ENCODE results near the gene CHST11.
"Not testable (repeated sequence)": the region's sequence is repeated elsewhere in the genome, so short reads cannot be mapped to it uniquely, and the experiment has no call there.

Gene CHST11

DNA sequence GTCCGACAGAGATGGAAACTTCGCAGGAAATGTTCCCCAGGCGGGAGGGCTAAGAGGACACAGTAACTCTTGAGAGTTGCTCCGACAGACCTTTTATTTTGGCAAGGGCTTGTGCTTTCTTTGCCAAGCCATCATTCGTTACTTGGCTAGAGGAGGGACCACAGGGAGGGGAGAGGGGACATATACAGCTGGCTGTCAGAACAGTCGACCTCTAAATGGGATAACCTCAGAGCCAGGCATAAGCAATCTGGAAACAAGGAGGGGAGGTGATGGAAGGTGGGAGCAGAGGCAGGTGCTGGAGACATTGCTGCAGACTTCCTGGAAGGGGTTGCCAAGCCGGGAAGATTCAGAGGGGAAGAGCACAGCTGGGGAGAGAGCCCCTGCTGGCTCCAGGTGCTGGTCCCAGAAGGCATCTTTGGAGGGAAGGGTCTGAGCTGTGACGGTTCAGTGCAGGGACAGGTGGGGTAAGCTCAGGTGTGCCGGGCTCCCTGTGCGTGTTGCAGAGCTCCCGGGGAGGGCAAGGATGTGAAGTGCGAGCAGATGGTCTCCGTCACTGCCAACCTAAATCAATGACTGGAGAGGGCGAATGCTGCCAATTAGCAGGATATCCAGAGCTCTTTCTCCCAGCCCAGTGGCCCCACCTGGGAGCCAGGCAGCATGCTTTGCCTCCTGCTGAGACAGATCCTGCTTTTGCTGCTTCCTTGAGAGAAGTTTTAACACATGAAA lies 50.1 kb downstream of the CHST11 start:
- DNase-seq = no peak

DNA sequence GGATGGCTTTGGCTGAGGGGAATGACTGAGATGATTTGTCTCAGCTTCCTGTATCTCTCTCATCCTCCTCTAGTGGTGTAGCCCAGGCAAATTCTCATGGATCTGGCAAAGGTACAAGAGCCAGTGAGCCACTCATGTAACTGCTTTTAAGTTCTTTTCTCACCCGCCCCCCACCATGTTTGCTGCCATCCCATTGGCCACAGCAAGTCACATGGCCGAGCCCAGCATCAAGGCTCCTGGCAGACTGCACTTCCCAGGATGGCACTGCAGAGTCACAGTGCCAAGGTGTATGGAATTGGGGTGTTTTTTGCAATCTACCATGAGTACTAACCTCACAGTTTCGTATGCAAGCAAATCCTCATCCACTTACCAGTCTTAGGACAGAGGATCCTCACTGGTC lies 50.9 kb downstream of the CHST11 start:
- no peak for DNase-seq

DNA sequence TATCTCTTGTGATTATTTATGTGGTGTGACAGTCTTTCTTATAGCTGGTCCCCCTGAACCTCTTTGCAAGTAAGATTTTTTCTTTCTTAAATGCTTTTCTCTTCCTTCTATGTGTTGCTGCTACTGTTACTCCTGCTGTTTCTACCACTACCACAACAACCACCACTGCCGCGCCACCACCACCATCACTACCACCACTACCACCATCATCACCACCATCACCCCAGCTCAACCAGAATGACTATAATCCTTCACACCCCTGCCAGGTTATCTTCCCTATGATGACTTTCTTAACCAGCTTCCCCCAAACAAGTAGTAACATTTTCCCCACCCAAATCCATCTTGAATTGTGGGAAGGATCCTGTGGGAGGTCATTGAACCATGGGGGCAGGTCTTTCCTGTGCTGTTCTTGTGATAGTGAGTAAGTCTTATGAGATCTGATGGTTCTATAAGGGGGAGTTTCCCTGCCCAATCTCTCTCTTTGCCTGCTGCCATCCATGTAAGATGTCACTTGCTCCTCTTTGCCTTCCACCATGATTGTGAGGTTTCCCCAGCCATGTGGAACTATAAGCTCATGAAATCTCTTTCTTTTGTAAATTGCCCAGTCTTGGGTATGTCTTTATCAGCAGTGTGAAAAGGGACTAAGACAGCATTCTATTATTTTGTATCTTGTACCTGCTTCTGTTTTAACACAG lies 52.2 kb downstream of the CHST11 start:
- no peak for DNase-seq

DNA sequence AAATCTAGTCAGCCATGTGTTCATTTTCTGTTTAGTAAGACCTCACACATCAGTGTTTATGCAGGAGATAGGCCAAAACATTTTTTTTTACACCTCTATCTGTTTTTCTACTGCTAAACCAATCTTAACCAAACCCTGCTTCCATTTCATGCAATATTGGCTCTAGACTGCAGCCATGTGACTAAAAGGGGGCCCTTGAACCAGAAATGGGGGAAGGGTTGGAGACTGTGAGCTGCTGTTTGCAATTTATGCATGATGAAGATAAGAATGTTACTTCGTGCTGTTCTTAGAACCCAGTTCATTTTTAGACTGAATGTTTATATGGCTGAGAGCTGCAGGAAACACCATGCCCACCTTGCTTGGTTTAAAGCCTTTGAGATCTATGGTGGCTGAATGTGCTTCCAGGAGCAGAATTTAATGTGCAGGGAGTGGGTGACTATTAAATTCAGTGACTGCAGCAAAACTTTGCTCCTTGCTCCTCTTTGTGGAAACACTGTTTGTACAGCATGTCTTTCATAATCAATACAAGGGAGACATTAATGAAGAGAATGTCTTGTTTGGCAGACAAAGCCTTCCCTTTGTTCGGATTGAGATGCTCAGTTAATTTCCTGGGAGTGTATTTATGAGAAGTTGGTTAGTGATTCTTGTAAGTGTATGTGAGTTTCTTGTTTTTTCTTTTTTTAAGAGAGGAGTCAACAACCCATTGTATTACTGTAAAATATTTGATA lies 53.6 kb downstream of the CHST11 start:
- DNase-seq = no peak

DNA sequence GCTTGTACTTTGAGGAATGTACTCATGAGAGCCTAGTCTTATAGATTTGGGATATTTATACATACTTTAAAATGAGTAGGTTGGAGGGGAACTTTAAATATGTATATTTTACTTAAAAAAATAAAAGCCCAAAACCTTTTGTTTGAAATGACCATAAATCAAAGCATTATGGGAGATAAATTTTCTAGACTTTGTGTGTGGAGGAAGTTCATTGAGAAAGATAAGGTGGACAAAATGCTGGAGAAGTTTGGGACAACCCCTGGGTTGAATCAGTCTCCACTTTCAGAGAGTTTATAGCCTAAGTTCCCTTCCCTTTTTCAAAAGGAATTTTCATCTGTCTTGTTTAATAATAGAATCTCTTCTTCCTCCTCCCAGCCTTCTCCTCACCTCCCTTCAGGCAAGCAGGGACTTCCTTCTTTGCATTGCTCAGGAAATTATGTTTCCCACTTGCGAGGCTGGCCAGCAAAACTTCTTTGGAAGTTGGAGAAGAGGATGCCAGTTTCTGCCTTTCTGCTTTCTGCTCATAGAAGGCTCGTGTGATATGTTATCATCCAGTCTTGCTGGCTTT lies 54.2 kb downstream of the CHST11 start:
- no peak for DNase-seq

DNA sequence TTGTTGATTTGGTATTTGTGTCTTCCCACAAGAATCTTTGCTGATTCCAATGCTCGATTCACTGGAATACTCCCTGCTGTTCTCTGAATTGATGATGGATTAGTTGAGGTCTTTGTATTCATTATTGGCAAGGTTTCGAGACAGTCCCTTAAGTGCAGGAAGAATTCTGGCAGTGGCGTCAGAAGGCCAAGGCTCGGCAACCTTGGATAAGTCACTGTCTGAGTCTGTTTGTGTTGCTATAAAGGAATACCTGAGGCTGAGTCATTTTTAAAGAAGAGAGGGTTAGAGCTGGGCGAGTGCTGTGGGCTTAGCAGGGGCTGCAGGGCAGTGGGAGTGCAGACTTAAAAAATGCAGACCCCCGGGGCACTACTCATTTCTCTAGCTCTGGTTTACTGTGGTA lies 56.9 kb downstream of the CHST11 start:
- DNase-seq = no peak

DNA sequence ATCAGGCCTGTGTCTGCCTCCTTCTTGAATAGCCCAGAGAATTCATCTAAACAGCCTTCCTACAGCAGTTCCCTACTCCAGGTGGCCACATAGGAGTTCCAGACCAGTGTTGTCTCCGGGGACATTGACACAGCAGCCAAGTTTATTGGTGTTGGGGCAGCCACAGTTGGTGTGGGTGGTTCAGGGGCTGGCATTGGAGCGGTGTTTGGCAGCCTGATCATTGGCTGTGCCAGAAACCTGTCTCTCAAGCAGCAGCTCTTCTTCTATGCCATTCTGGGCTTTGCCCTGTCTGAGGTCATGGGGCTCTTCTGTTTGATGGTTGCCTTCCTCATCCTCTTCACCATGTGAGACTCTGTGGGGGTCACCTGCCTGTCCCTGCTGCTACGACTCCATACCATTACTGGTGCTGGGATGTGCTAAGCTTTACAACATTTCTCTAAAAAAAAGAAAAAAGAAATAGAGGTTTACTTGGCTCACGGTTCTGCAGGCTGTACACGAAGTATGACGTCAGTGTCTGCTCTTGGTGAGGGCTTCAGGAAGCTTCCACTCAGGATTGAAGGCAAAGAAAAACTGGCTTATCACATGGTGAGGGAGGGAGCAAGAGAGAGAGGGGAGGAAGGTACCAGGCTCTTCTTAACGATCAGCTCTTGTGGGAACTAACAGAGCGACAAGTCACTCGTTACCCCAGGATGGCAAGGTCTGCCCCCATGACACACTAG lies 57.5 kb downstream of the CHST11 start:
- DNase-seq = no peak

DNA sequence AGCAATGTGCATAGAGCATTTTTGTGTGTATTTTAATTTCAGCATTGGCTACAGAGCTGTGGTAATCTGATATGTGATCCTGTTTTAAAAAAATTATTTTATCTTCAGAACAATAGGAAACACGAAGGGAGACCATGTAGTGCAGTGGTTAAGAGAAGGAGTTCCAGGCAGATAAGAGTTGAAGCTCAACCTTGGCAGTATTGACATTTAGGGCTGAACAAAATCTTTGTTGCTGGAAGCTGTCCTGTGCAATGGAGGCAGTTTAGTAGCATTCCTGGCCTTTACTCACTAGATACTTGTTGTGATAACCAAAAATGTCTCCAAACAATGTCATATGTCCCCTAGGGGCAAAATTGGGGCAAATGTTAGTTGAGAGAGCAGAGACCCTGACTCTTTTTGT lies 59.2 kb downstream of the CHST11 start:
- DNase-seq = no peak

DNA sequence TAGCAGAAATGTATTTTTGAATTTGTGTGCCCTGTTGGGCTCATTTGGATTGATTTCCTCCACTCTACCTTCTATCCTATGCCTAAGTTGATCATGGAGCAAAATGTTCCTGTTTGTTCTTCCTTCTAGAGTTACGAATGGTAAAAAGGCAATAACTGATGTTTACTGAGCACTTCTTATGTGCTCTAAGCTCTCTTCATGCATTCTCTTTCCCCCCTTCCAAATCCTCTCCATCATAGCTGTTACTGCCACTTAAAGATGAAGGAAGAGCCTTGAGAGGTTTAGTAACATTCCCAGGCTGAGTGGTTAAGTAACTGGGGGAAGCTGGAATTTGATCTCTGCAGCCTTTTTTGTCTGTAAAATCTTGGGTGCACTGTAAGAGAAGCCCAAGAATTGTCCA lies 60.1 kb downstream of the CHST11 start:
- DNase-seq = no peak

DNA sequence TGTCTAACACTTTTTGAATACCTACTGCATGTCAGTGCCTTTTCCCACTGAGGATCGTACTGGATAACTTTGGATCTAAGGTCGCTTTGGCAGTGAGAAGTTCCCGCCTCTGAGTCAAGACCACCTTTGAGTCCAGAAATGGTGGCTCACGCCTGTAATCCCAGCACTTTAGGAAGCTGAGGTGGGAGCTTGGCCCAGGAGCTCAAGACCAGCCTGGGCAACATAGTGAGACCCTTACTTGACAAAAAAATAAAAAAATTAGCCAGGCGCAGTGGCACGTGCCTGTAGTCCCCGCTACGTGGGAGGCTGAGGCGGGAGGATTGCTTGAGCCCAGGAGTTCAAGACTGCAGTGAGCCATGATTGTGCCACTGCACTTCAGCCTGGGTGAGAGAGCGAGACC lies 61.1 kb downstream of the CHST11 start:
- no peak for DNase-seq

DNA sequence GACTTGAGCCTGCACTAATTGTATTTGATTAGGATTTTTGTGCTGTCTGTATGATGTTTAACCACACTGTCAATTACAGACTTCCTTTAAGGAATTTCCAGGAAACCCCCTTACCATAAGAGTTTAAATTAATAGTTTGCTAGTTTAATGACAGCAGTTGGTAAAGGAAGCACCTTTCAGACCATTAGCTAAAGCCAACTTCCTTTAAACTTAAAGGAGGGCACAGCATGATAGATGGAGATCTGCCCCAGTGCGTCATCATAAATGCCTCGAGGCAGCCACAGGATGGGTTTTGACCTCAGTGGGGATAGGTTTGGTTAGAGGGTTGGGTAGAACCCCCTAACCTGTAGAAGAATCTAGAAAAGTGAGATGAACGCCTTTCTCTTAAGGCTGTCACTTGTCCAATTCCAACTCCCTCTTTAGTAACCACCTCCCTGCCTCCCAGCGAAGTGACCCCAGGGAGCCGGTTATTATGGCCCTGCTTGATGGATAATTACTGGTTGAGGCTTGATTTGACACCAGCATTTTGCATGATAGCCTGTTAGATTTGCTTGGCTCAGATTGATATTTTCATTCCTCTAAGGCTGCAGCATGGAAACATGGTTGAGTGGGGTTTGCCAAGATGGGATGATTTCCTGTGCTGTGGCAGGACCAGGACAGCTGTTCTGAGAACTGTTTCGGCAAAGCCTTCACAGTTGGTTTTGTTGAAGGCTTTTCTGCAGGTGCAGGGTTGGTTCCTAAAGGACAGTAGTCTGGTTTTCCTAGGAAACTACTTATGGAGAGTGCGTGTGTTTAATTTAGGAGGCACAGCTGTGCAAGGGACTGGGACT lies 62.7 kb downstream of the CHST11 start:
- DNase-seq = no peak

DNA sequence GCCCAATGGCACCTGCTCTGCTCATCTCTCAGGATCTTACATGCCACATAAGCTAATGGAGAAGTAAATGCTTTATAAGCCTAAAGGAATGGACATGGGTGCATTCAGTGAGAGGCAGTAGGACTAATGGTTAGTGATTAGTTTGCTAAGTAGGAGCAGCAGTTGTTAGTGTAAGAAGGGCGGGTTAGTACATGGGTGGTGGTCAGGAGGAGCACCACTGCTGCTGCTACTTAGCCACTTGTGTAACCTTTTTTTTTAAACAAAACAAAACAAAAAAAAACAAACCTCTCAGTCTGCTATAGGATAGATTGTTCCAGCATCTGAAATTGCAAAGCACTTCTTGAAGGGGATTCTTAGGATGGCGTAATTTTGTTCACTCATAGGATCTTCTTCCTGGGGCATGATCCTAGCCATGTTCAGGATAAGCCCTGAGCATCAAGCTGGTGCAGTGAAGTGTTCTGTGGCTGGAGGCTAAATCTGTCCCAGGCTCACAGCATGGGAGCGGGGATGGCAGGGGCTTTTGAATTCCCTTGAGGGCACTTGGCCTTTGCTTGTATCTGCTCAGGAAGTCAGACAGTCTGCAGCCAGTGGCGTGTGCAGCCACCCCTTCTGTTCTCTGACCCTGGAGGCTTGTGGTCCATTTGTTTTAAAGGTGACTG lies 63.6 kb downstream of the CHST11 start:
- DNase-seq = no peak

DNA sequence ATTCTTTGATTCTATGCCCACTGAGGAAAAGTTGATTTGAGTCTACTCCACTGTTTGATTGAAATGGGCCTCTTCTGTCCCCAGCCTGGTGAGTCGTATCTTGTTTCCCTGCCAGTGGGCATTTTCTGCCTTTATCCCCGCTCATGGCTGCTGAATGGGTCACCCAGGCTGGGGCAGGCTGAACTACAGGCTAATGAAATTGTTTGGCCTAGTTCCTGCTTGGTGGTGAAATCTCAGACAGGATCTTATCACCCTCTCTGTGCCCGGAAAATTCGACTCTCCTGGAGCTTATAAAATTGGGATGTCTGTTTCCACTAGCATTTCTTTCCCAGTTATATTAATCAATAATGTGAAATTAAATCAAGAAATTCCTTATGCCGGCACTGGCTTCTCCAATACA lies 65.0 kb downstream of the CHST11 start:
- DNase-seq = peak; percentile 18

DNA sequence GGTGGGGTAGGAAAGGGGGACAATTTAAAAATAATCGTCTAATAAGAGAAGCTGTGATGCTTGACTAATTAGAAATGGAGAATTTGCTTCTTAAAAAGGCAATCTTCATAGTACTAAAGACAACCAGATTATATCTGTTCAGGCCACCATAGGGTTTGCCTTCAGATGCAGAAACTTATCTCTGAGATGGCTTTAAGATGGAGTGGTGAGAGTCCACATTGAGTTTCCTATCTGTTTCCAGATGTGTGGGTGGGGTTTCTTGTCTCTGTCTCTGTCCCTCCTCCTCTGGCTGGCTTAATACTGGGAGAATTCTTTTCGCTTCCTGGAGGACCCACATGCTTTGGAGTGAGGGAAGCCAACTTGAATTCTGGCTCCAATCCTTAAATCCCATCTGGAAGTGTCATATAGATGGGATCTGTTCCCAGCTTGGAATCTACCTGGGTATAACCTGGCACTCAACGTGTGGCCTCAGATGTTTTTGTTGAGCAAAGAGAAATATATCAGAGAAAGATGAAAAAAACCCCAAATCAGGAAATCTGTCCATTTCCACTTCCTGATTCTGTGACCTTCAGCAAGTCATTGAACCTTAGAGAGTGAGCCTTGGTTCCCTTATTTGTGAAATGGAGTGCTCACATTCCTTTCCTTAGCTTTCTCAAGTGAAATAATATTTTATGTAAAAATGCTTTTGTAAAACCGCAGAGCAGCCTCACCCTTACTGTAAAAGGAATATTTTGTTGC lies 66.4 kb downstream of the CHST11 start:
- DNase-seq = no peak

DNA sequence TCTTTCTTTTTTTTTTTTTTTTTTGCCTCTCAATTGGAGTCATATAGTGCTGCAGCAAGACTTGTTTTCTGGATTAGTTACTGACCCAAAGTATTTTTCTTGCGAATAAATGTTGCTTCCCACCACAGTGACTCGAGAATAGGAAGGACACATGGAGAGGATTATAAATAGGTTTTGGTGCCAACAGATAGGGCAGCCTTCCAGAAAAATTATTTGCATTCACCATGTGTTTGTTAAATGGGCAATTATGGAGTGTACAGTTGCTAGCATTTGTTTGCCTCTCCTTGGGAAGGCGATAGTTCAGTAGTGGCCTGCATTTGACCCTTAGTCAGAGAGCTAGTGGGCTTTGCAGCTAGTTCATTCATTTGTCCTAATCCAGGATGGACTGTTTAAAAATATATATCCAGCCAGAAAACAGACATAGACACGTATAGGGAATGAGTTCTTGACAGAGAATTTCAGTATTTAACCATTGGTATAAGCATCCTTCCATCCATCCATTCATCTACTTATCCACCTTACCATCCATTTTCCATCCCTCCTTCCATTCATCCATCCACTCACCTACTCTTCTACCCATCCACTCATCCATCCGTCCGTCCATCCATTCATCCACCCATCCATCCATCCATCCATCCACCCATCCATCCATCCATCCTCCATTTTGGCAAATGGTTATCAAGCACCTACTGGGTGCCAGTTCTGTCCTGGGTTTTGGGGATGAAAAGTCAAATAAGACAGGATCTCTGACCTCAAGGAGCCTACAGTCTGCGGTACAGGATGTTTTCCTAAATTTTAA lies 67.5 kb downstream of the CHST11 start:
- DNase-seq = no peak

DNA sequence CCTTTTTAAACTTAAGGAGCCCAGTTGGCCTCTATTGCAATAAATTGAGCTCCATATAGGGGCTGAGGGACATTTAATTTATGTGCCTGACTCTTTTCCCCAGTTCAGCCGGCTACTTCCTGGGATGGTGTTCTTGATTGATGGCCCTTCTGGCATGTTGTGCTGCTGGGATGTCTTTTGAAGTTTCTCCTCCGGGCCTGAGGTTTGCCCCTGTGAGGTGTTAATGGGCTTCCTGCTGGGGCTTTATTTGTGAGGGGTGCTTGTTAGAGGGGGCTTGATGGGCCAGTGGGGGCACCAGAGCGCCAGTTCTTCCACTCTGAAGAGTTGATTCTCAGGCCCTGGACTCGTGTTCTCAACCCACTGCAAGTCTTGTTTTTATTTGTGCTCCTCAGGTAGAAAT lies 69.6 kb downstream of the CHST11 start:
- DNase-seq = peak; percentile 24

DNA sequence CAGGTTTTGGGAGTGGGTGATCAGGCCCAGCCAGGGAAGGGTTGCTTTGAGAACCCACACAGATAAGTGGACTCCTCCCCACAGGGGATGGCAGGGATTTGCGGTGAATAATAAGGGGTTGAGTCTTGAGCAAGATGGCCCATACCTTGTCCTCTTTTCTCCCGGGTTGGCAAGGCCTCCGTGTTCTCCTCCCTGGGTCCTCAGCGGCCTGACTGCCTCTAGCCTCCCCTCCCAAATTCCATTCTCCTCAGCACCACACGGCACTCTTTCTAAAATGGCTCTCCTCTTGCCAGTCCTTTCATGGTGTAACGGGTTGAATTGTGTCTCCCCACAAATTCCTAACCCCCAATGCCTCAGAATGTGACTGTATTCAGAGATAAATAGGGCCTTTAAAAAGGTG lies 70.0 kb downstream of the CHST11 start:
- no peak for DNase-seq

DNA sequence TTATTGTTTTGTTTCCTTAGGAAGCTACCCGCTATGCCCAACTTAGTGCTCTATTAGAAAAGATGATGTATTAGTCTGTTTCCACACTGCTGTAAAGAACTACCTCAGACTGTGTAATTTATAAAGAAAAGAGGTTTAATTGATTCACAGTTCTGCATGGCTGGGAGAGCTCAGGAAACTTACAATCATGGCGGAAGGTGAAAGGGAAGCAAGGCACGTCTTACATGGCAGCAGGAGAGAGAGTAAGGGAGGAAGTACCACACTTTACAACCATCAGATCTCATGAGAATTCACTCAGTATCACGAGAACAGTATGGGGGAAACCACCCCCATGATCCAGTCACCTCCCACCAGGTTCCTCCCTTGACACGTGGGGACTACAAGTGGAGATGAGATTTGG lies 70.9 kb downstream of the CHST11 start:
- DNase-seq = not testable (repeated sequence)

DNA sequence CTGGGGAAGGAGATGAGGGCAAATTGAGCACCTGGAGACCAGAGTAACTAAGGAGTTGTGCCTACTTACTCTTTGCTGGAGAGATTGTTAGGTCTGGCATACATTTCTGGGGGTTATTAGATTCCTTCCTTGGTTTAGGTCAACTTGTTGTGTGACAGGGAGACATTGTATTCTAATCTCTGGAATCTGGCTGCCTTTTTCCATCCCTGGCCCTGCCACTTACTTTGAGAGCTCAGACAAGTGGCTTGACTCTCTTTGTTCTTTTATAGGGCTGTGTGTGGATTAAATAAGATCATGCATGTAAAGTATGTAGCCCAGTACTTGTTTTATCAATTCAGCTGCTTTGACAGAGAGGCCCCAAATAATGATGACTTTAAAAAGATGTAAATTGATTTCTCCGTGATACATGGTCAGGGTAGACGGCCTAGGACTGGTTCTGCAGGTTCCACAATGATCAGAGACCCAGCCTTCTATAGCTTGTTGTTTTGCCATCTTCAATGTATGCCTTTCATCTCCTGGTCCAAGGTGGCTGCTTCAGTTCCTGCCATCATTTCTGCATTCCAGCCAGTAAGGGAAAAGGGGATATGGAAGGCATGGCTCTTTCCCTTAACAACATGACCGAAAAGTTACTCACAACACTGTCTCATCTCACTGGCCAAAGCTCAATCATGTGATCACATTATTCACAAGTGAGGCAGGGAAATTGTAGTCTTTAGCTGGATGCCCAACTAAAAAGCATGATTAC lies 72.6 kb downstream of the CHST11 start:
- no peak for DNase-seq
